ENCODE results near the gene FYCO1.

Gene FYCO1

GRCh38 chr3:45993421-45994027 is 2.1 kb downstream of the FYCO1 start:
- Histone ChIP-seq H3K9me3 (ENCODE audit: control insufficient read depth in 1 of 2, low read length in 2 of 2) (no peaks in the 10 kb centered on the region), H3K27ac (ENCODE audit: low read depth, low read length) (no peak overlapping the region), H3K4me3 (ENCODE audit: low read depth in 1 of 2, low read length in 2 of 2) (no peak overlapping the region), H3K9ac (ENCODE audit: low read depth in 1 of 2, low read length in 2 of 2) (no peak overlapping the region), H3K4me1 (ENCODE audit: control insufficient read depth in 1 of 2, insufficient read depth in 2 of 2, low read length in 2 of 2) (peaks cover 32 to 42% of the 10 kb centered on the region in 2 donors), H3K27me3 (ENCODE audit: control insufficient read depth in 1 of 2, insufficient read depth in 2 of 2, low read length in 2 of 2) (no peaks in the 10 kb centered on the region), H3K36me3 (ENCODE audit: control insufficient read depth in 1 of 2, insufficient read depth in 2 of 2, low read length in 2 of 2) (no peaks in the 10 kb centered on the region)

DNA sequence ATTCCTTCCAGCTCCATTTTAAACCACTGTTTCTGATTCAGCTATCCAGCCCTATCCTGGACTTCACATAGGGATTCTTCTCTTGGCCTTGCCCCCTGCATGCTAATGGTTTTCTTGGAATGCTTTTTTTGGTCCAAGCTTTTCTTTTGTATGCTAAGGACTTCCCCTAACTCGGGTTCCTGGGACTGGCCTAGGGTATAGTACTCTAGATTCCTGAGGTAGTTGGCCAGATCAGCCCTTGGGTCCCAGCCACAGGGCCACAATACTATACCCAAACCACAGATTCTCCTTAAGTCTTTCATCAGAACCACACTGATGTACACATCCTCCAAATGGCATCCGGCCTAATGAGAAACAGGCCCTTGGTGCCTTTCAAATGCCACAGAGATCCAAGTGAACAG is 2.8 kb downstream of the FYCO1 start:
- Histone ChIP-seq H3K36me3 (ENCODE audit: control insufficient read depth in 1 of 2, insufficient read depth in 2 of 2, low read length in 2 of 2) (no peaks in the 10 kb centered on the region), H3K27ac (ENCODE audit: low read depth, low read length) (no peak overlapping the region), H3K9me3 (ENCODE audit: control insufficient read depth in 1 of 2, low read length in 2 of 2) (no peaks in the 10 kb centered on the region), H3K4me1 (ENCODE audit: control insufficient read depth in 1 of 2, insufficient read depth in 2 of 2, low read length in 2 of 2) (peaks cover 39 to 49% of the 10 kb centered on the region in 2 donors), H3K4me3 (ENCODE audit: low read depth in 1 of 2, low read length in 2 of 2) (no peak overlapping the region), H3K9ac (ENCODE audit: low read depth in 1 of 2, low read length in 2 of 2) (no peak overlapping the region), H3K27me3 (ENCODE audit: control insufficient read depth in 1 of 2, insufficient read depth in 2 of 2, low read length in 2 of 2) (no peaks in the 10 kb centered on the region)

- Histone ChIP-seq H3K4me3 (ENCODE audit: low read depth in 1 of 2, low read length in 2 of 2) (no peak overlapping the region), H3K36me3 (ENCODE audit: control insufficient read depth in 1 of 2, insufficient read depth in 2 of 2, low read length in 2 of 2) (no peaks in the 10 kb centered on the region), H3K4me1 (ENCODE audit: control insufficient read depth in 1 of 2, insufficient read depth in 2 of 2, low read length in 2 of 2) (peaks cover 45 to 55% of the 10 kb centered on the region in 2 donors), H3K27ac (ENCODE audit: low read depth, low read length) (no peak overlapping the region), H3K27me3 (ENCODE audit: control insufficient read depth in 1 of 2, insufficient read depth in 2 of 2, low read length in 2 of 2) (no peaks in the 10 kb centered on the region), H3K9ac (ENCODE audit: low read depth in 1 of 2, low read length in 2 of 2) (no peak overlapping the region), H3K9me3 (ENCODE audit: control insufficient read depth in 1 of 2, low read length in 2 of 2) (no peaks in the 10 kb centered on the region)
Observed at GRCh38 chr3:45992133-45992729, 3.4 kb downstream of the FYCO1 start.

DNA sequence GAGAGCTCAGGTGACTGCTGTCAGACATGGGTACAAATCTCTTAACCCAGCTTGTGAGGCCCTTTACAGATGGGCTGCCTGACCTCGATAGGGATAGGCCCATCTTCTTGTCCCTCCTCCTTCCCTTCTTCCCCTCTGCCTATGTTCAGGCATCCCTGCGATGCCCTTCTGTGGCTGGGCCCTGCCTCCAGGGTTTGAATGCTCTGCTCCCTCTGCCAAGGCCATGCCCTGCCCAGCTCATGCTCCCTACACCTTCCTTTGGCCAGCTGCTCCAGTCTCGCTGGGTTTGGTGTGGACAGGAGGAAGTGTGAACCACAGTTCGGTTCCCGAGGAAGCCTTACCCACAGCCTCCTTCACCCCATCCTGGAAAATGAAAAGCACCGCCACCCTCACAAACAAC is 4.3 kb downstream of the FYCO1 start:
- Histone ChIP-seq H3K9me3 (ENCODE audit: control insufficient read depth in 1 of 2, low read length in 2 of 2) (no peaks in the 10 kb centered on the region), H3K27me3 (ENCODE audit: control insufficient read depth in 1 of 2, insufficient read depth in 2 of 2, low read length in 2 of 2) (no peaks in the 10 kb centered on the region), H3K4me3 (ENCODE audit: low read depth in 1 of 2, low read length in 2 of 2) (no peak overlapping the region), H3K36me3 (ENCODE audit: control insufficient read depth in 1 of 2, insufficient read depth in 2 of 2, low read length in 2 of 2) (no peaks in the 10 kb centered on the region), H3K27ac (ENCODE audit: low read depth, low read length) (no peak overlapping the region), H3K4me1 (ENCODE audit: control insufficient read depth in 1 of 2, insufficient read depth in 2 of 2, low read length in 2 of 2) (peaks cover 52 to 63% of the 10 kb centered on the region in 2 donors), H3K9ac (ENCODE audit: low read depth in 1 of 2, low read length in 2 of 2) (no peak overlapping the region)

- H3K27me3 ChIP-seq (ENCODE audit: control insufficient read depth in 1 of 2, insufficient read depth in 2 of 2, low read length in 2 of 2), result no peaks in the 10 kb centered on the region
- H3K36me3 ChIP-seq (ENCODE audit: control insufficient read depth in 1 of 2, insufficient read depth in 2 of 2, low read length in 2 of 2), result no peaks in the 10 kb centered on the region
- no peak overlapping the region for H3K9ac ChIP-seq (ENCODE audit: low read depth in 1 of 2, low read length in 2 of 2)
- H3K4me3 ChIP-seq (ENCODE audit: low read depth in 1 of 2, low read length in 2 of 2), result no peak overlapping the region
- H3K27ac ChIP-seq (ENCODE audit: low read depth, low read length), result no peak overlapping the region
- H3K9me3 ChIP-seq (ENCODE audit: control insufficient read depth in 1 of 2, low read length in 2 of 2), result no peaks in the 10 kb centered on the region
- H3K4me1 ChIP-seq (ENCODE audit: control insufficient read depth in 1 of 2, insufficient read depth in 2 of 2, low read length in 2 of 2), result peaks cover 59 to 70% of the 10 kb centered on the region in 2 donors
Observed at GRCh38 chr3:45990181-45990580, 5.4 kb downstream of the FYCO1 start.

- H3K9ac ChIP-seq (ENCODE audit: low read depth in 1 of 2, low read length in 2 of 2), result no peak overlapping the region
- peaks cover 0 to 7% of the 10 kb centered on the region in 2 donors for H3K36me3 ChIP-seq (ENCODE audit: control insufficient read depth in 1 of 2, insufficient read depth in 2 of 2, low read length in 2 of 2)
- no peaks in the 10 kb centered on the region for H3K9me3 ChIP-seq (ENCODE audit: control insufficient read depth in 1 of 2, low read length in 2 of 2)
- H3K4me3 ChIP-seq (ENCODE audit: low read depth in 1 of 2, low read length in 2 of 2), result no peak overlapping the region
- no peaks in the 10 kb centered on the region for H3K27me3 ChIP-seq (ENCODE audit: control insufficient read depth in 1 of 2, insufficient read depth in 2 of 2, low read length in 2 of 2)
- no peak overlapping the region for H3K27ac ChIP-seq (ENCODE audit: low read depth, low read length)
- H3K4me1 ChIP-seq (ENCODE audit: control insufficient read depth in 1 of 2, insufficient read depth in 2 of 2, low read length in 2 of 2), result peaks cover 66 to 72% of the 10 kb centered on the region in 2 donors
Observed at GRCh38 chr3:45988804-45989203, 6.8 kb downstream of the FYCO1 start.

- no peak overlapping the region for H3K9ac ChIP-seq (ENCODE audit: low read depth in 1 of 2, low read length in 2 of 2)
- H3K36me3 ChIP-seq (ENCODE audit: control insufficient read depth in 1 of 2, insufficient read depth in 2 of 2, low read length in 2 of 2), result peaks cover under 1 to 10% of the 10 kb centered on the region in 2 donors
- no peaks in the 10 kb centered on the region for H3K9me3 ChIP-seq (ENCODE audit: control insufficient read depth in 1 of 2, low read length in 2 of 2)
- no peak overlapping the region for H3K27ac ChIP-seq (ENCODE audit: low read depth, low read length)
- no peaks in the 10 kb centered on the region for H3K27me3 ChIP-seq (ENCODE audit: control insufficient read depth in 1 of 2, insufficient read depth in 2 of 2, low read length in 2 of 2)
- H3K4me3 ChIP-seq (ENCODE audit: low read depth in 1 of 2, low read length in 2 of 2), result no peak overlapping the region
- H3K4me1 ChIP-seq (ENCODE audit: control insufficient read depth in 1 of 2, insufficient read depth in 2 of 2, low read length in 2 of 2), result peaks cover 63 to 68% of the 10 kb centered on the region in 2 donors
Observed at GRCh38 chr3:45988362-45988761, 7.3 kb downstream of the FYCO1 start.

DNA sequence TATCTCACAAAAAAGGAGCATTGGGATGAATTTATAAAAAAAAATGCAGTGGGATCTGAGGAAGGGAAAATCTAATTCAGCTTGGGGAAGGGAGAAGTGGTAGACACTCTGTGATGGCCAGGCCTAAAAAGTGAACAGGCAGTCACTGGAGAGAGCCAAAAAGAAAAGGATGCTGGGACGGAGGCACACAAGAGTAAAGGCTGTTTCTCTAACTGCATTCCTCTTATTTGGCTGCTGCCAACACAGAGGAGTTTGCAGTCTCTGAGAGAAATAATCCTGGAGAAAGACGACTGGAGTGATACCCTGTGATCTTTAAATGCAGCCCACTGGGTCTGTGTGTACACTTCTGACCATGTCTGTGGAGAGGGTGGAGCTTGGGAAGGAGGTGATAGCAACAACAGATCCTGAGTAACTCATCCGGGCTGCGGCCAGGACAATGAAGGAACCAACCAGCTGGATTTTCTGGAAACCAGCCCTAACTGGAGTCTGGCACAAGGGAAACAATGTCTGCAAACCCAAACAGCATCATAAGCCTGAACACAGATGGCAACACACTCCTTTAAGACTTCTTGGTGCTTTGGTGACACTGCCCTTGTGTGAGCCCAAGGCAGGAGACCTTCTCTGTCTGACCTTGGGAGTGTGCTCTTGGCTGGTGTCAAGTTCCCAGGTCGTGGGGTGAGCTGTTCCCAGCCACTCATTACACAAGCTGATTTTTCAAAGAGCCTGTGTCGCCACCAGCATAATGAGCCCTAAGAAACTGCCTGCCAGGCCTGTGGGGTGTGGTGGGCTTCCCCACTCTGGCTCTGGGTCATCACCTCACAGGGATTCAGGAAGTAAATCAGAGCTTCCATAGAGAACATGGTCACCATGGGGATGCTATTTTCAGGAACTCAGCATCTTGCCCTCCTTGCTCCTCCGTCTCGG is 8.0 kb downstream of the FYCO1 start:
- peaks cover 8 to 18% of the 10 kb centered on the region in 2 donors for H3K36me3 ChIP-seq (ENCODE audit: control insufficient read depth in 1 of 2, insufficient read depth in 2 of 2, low read length in 2 of 2)

GRCh38 chr3:45986303-45986982 is 9.2 kb downstream of the FYCO1 start:
- Histone ChIP-seq H3K4me1 (ENCODE audit: control insufficient read depth in 1 of 2, insufficient read depth in 2 of 2, low read length in 2 of 2) (peaks cover 53 to 55% of the 10 kb centered on the region in 2 donors), H3K27ac (ENCODE audit: low read depth, low read length) (peak overlapping the region; percentile 38), H3K9ac (ENCODE audit: low read depth in 1 of 2, low read length in 2 of 2) (peak overlapping the region; percentile 1 to 51), H3K27me3 (ENCODE audit: control insufficient read depth in 1 of 2, insufficient read depth in 2 of 2, low read length in 2 of 2) (no peaks in the 10 kb centered on the region), H3K36me3 (ENCODE audit: control insufficient read depth in 1 of 2, insufficient read depth in 2 of 2, low read length in 2 of 2) (peaks cover 15 to 29% of the 10 kb centered on the region in 2 donors), H3K4me3 (ENCODE audit: low read depth in 1 of 2, low read length in 2 of 2) (no peak overlapping the region), H3K9me3 (ENCODE audit: control insufficient read depth in 1 of 2, low read length in 2 of 2) (no peaks in the 10 kb centered on the region)

More for the DNA sequence above, 8.0 kb downstream of the FYCO1 start:
- peak overlapping the region; percentile 26 for H3K27ac ChIP-seq (ENCODE audit: low read depth, low read length)
- peaks cover 60 to 63% of the 10 kb centered on the region in 2 donors for H3K4me1 ChIP-seq (ENCODE audit: control insufficient read depth in 1 of 2, insufficient read depth in 2 of 2, low read length in 2 of 2)
- H3K27me3 ChIP-seq (ENCODE audit: control insufficient read depth in 1 of 2, insufficient read depth in 2 of 2, low read length in 2 of 2), result no peaks in the 10 kb centered on the region
- no peak overlapping the region for H3K9ac ChIP-seq (ENCODE audit: low read depth in 1 of 2, low read length in 2 of 2)
- no peak overlapping the region for H3K4me3 ChIP-seq (ENCODE audit: low read depth in 1 of 2, low read length in 2 of 2)
- H3K9me3 ChIP-seq (ENCODE audit: control insufficient read depth in 1 of 2, low read length in 2 of 2), result no peaks in the 10 kb centered on the region
